ENCODE results near the gene SLC38A10. TPM values are rescaled to one million over a fixed set of nuclear protein-coding genes. Genes with fewer than 3 reads are reported as not detected.
"Not testable (repeated sequence)": the region's sequence is repeated elsewhere in the genome, so short reads cannot be mapped to it uniquely, and the experiment has no call there.

Gene SLC38A10
- total and polyA plus RNA-seq, 10 of the 15 experiments (the other 5 are each of a cell fraction or from before 2014, with no cell fraction given), result 0.52 to 67.9 (median 22.1) TPM

DNA sequence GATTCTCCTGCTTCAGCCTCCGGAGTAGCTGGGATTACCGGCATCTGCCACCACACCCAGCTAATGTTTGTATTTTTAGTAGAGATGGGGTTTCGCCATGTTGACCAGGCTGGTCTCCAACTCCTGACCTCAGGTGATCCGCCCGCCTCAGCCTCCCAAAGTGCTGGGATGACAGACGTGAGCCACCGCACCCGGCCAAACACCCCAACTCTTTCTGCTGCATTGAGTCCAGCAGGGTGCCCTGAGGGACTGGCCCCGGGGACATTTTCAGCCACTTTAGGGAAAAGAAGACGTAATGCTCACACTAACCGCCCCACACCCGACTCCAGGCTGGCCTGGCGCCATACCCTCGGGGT lies 13.7 kb upstream of the SLC38A10 start:
- H3K27me3 ChIP-seq (replicated peaks in 1 of 2; ENCODE audit: control insufficient read depth in 2 of 2, insufficient read depth in 2 of 2, low read length in 1 of 2); H3K9ac ChIP-seq (ENCODE audit: control insufficient read depth, insufficient read depth, low read length); H3K36me3 ChIP-seq (ENCODE audit: control insufficient read depth in 2 of 2, insufficient read depth in 2 of 2, low read length in 1 of 2); H3K9me3 ChIP-seq (replicated peaks; ENCODE audit: control insufficient read depth, insufficient read depth, low read length); ATAC-seq; RAD21 ChIA-PET (ENCODE audit: unreplicated experiment); intact Hi-C loops (cut with micrococcal nuclease; ENCODE audit: unreplicated experiment); H3K4me3 ChIP-seq; H3K4me1 ChIP-seq (ENCODE audit: control insufficient read depth, insufficient read depth, low read length); BruUV-seq (replicated peaks); DNase-seq (ENCODE audit: low read depth, low spot score); H3K4me2 ChIP-seq (ENCODE audit: control insufficient read depth, insufficient read depth); FAIRE-seq; H3K27ac ChIP-seq (ENCODE audit: control insufficient read depth, insufficient read depth); H3K79me2 ChIP-seq (ENCODE audit: control insufficient read depth, insufficient read depth, low read length); H2AFZ ChIP-seq (ENCODE audit: control insufficient read depth, low read depth, low read length); in situ Hi-C loops (cut with MboI); H4K20me1 ChIP-seq (ENCODE audit: control insufficient read depth, insufficient read depth): not testable (repeated sequence)
- ChIA-PET SMC1A (ENCODE audit: uncharacterized antibody, unreplicated experiment) (interaction anchor here (0.7 kb wide), 1 partner anchor 55 kb away, joined by 3 read pairs; no protein-coding TSS in a partner anchor), CTCF (interaction anchor here (1.2 kb wide), 1 partner anchor 176 kb away, joined by 4 read pairs; no protein-coding TSS in a partner anchor), POLR2A (interaction anchor here (0.5 to 0.7 kb wide), 3 partner anchors 115 to 892 kb away, joined by 3 to 5 read pairs (median 3); no protein-coding TSS in a partner anchor)
- 70% methylated on average over 14 of the region's 14 CpGs for WGBS (ENCODE audit: insufficient coverage, insufficient replicate concordance, low lambda C conversion rate, missing lambda C conversion rate)

- no peak overlapping the region for H3K4me2 ChIP-seq (ENCODE audit: control insufficient read depth, insufficient read depth)
- intact Hi-C loops (cut with micrococcal nuclease; ENCODE audit: unreplicated experiment) (no loop called here), in situ Hi-C loops (cut with MboI) (no loop called here)
- WGBS (ENCODE audit: insufficient coverage, insufficient replicate concordance, low lambda C conversion rate, missing lambda C conversion rate), result 55% methylated on average over 17 of the region's 19 CpGs
- POLR2A ChIA-PET, result interaction anchor here (0.7 kb wide), 1 partner anchor 116 kb away, joined by 5 read pairs; no protein-coding TSS in a partner anchor
- FAIRE-seq, result no peak
- ATAC-seq, result no peak
- no peak overlapping the region for H3K4me3 ChIP-seq
- H3K4me1 ChIP-seq (ENCODE audit: control insufficient read depth, insufficient read depth, low read length), result no peaks in the 10 kb centered on the region
- no peaks in the 10 kb centered on the region for H3K9me3 ChIP-seq (replicated peaks; ENCODE audit: control insufficient read depth, insufficient read depth, low read length)
- no peak overlapping the region for H3K27ac ChIP-seq (ENCODE audit: control insufficient read depth, insufficient read depth)
- H3K36me3 ChIP-seq (ENCODE audit: control insufficient read depth in 2 of 2, insufficient read depth in 2 of 2, low read length in 1 of 2), result no peaks in the 10 kb centered on the region
- H4K20me1 ChIP-seq (ENCODE audit: control insufficient read depth, insufficient read depth), result no peaks in the 10 kb centered on the region
- no peaks in the 10 kb centered on the region for H3K79me2 ChIP-seq (ENCODE audit: control insufficient read depth, insufficient read depth, low read length)
- H2AFZ ChIP-seq (ENCODE audit: control insufficient read depth, low read depth, low read length), result no peak overlapping the region
- SMC1A ChIA-PET (ENCODE audit: uncharacterized antibody, unreplicated experiment), result interaction anchor here (0.7 kb wide), 1 partner anchor 55 kb away, joined by 3 read pairs; no protein-coding TSS in a partner anchor
- no peak for DNase-seq (ENCODE audit: low read depth, low spot score)
- RAD21 ChIA-PET (ENCODE audit: unreplicated experiment), result no interaction called here
- H3K27me3 ChIP-seq (replicated peaks in 1 of 2; ENCODE audit: control insufficient read depth in 2 of 2, insufficient read depth in 2 of 2, low read length in 1 of 2), result no peaks in the 10 kb centered on the region; a peak in 2 of 4 replicates
- no peak overlapping the region for H3K9ac ChIP-seq (ENCODE audit: control insufficient read depth, insufficient read depth, low read length)
- BruUV-seq (replicated peaks), result no TSS peak
- CTCF ChIA-PET, result no interaction called here
- TF ChIP-seq PRDM15 (CRISPR knock-in tag; IDR thresholded peaks at IDR 0.05), result no peak
- TF ChIP-seq ZSCAN29 (IDR thresholded peaks at IDR 0.05), result no peak
- no peak for TF ChIP-seq CBX3 (IDR thresholded peaks at IDR 0.05; ENCODE audit: borderline replicate concordance, low read depth)
Measured at GRCh38 chr17:81307636-81308560, 12.8 kb upstream of the SLC38A10 start.
